ENCODE measurements around the gene RAB27B.
"Not testable (repeated sequence)": the region's sequence is repeated elsewhere in the genome, so short reads cannot be mapped to it uniquely, and the experiment has no call there.

Gene RAB27B

DNA sequence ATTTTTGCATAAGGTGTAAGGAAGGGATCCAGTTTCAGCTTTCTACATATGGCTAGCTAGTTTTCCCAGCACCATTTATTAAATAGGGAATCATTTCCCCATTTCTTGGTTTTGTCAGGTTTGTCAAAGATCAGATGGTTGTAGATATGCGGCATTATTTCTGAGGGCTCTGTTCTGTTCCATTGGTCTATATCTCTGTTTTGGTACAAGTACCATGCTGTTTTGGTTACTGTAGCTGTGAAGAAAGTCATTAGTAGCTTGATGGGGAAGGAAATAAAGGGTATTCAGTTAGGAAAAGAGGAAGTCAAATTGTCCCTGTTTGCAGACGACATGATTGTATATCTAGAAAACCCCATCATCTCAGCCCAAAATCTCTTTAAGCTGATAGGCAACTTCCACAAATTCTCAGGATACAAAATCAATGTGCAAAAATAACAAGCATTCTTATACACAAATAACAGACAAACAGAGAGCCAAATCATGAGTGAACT, 7.4 kb upstream of the RAB27B start:
- DNase-seq = not testable (repeated sequence)

DNA sequence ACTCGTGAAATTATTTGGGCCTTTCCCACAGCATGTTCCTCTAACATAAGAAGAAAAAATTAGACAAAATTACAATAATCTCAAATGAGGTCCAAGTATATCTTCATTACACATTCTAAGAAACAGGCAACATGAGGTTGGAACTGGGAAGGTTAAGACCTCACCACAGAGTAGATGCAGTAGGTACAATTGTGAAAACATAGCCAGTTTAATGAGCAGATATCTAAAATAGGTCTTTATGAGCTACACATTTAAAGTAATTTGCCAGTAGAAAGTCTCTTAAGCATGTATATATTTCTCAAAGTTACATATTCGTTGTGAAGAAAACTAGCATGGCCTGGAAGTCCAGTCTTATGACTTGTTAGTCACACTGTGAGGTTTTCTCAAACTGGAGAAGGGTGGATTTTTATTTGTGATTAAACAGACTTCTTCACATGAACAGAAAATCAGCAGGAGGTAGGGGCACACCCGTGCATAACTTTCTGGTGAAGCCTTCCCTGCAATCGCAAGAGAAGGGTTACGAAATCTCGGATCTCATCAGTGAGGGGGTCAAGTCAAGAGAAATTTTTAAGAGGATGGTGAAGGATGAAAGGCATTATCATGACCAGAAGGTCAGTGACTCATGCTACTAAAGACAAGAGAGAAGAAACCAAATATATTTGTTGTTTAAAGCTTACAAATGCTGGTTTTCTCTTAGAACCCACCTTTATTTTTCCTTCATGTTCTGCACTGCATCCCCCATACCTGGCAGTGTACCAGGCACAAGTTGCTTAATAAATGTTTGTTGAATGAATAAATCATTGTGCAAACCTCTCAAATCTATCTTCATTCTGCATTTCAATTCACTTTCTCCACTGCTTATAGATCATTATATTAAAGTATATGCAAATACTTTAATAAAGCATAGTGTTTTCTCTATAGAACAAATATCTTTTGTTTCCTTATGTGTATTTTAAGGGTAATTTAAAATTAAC, 5.1 kb upstream of the RAB27B start:
- no peak for DNase-seq

DNA sequence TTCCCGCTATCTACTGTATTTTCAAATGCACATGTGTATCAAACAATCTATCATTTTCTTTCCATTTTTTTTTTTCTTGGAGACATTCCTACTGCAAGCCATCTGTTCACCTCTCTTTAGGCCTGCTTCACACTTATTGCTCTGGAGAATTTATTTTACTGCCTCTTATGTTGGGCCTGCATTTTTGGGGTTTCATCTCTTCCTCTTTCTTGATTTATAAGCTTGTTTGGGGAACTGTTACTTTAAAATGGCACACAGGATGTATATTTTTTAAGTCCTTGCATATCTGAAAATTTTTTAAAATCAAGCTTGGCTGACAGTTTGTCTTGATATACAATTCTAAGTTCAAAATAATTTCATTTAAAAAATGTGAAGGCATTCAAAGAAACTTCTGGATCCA, 3.5 kb upstream of the RAB27B start:
- DNase-seq = no peak

DNA sequence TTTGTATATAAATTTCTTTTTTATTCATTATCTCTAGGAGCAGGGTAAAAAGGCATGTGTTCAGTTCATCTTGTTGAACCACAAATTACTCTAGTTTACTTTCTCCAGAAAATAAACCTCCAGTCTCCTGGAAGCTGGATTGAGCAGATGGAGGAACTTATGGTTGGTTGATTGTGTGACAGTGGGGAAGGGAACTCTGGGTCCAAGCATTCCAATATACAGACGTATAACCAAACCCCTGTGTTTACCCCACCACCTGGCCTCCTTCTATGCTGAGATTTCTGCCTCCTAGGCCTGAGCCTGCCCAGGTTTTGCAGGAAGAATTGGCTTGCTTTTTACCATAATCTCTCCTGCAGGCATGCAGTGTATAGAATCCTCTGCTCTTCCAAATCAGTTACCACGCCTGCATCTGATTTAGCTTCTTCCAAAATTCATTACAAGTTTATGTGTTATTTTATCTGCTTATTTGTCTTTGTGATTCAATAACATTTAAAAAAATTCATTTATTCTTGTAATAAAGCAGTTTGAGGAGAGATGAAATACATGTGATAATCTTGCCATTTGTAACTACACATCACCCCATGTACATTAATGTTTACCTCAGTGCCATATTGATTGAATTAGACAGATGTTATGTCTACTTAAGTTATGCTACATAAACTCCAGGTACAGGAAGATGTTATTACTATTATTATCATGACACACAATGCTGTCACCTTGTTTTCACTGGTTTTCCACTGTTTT, 2.5 kb upstream of the RAB27B start:
- no peak for DNase-seq

DNA sequence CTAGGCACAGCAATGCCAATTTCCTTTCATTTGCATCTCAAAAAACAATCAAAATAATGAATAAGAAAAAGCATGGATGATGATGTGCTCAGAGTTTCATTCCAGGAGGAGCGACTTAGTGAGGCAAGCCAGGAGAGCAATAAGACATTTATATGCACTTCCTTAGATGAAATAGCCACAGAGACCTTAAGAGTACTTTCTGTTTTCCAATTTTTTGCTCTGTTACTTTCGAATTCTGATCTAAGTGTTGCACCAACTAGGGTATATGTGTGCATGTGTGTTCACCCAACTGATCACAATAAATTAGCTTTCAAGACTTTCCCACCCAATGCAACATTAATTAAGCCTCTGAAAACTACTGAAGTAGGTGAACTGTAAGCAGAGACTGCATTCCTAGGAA, 709 bp downstream of the RAB27B start:
- DNase-seq = no peak

DNA sequence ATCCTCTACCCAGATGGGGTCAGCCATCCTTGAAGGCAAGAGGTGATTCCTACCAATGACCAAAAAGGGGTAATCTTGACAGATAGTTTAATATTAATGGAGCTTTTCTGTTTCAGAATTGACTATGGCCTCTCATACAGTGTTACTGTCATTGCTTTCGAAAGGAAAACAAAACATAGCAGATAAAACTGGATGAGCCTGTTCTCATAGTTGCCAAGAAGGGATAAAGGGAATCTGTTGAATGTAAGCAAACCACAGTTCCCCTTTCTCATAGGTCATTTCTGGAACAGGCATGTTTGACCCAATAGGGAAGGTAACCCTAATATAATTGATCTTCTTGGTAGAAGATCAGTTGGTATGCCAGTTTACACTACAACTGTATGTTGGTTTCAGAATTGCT, 1.6 kb downstream of the RAB27B start:
- no peak for DNase-seq

DNA sequence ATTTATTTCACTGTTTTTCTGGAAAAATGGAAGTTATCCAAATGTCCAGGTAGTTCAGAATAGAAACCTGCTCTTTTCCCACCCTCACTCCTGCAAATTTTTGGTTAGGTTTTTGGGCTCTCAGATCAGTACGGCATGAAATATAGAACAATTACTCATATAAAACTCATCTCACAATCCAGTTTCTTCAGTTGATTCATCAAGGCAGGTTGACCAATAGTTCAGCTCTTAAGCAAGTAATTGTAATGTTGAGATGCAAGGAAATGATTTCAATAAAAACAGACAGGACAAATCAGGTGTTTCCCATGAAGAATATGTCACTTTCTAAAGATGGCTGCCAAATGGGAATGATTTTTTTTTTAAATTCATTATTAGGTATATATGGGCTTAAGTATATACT, 2.0 kb downstream of the RAB27B start:
- no peak for DNase-seq

DNA sequence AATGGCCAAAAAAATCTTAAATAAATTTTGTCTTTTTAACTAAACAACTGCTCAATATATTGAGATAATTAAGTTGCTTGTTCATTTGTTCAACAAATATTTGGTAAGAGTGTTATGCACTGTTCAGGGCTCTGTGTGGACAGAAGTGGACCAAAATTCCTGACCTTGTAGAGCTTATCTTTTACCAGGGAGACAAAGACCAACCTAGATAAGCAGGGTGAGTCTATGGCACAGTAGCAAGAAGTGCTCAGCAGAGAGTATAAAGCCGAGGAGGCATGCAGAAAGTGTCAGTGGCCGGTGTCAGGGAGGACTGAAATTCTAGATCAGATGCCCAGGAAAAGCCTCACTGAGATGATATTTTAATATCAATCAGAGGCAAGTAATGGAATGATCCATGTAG, 2.6 kb downstream of the RAB27B start:
- DNase-seq = no peak

DNA sequence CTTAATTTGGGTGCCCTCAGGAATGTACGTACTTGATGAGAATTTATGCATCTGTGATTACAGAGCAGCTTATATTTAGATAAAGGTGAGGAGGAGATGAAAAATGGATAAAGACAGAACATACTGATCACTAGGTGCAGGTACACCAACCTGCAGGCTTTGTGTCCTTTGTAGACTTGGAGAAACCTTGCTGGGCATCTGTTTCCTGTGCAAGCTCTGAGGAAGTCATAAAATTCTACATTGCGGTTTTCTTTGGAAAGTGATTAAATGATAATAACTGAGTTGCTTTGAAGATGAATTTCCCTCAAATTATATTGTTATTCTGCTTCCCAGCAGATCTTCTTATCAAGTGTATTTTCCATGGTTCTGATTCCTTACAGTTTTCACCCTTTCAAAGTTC, 7.7 kb downstream of the RAB27B start:
- no peak for DNase-seq

DNA sequence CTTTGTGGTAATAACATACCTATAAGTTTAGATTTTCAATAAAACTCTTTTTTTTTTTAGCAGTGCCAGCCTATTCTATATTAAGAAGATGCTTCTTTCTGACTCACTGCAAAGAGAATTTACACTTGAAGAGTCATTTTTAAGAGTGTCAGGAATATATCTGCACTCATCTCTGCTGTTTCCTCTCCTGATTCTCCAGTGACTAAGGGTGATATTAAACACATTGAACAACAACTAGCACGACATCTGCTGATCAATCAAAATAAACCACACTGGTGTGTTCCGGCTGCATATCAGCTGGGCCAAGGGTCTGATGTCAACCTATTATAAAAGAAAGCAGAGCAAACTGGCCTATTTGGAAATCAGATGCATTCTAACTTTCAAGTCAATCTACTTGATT, 15.0 kb downstream of the RAB27B start:
- DNase-seq = no peak

DNA sequence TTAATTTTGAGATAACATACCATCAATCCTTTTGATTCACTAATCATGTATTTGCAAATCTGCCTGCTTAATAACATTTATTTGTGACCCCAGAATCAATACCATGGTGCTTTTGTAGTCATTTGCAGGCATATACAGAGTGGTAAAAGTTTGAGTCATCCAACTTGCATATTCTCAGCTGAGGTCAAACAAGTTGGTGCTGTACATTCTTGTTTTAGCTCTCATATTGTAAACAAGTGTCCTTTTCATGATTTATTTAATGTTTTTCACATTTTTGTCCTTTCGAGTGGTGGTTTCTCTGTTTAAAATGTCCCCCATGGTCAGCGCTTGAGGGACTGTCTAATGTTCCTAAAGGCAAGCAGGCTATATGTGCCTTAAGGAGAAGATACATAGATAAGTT, 17.5 kb downstream of the RAB27B start:
- DNase-seq = no peak

DNA sequence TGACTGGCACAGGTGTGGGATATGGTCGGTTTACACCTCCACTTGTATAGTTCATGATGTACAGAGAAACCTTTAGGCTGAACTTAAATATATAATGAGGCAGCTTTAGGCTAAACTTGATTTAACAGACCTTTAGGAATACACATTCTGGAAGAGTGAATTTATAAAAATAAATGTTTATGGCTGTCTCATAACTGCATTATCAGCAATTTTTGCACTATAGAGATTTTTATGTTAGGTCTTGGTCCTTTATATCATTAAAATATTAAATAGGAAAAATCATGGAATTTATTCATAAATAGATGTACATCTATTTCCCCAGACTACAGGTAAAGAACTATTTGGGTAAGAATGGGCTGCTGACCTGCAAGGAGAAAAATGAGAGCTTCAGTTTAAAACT, 19.8 kb downstream of the RAB27B start:
- DNase-seq = no peak

DNA sequence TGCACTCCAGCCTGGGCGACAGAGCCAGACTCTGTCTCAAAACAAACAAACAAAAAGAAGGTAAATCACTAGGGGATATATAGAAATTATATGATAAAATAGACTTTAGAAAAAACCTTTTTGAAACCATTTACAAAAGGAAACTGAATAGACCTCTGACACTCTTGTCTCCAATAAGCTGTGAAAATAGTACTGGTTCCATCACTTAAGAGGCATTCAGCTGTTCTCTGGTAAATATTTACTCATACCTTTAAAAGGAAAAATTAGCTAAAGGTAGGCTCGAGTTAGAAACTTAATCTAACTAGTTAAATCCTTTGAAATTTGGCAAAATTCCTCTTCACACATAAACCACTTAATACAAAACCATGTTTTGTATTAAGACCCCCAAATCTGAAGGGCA, 21.4 kb downstream of the RAB27B start:
- no peak for DNase-seq

DNA sequence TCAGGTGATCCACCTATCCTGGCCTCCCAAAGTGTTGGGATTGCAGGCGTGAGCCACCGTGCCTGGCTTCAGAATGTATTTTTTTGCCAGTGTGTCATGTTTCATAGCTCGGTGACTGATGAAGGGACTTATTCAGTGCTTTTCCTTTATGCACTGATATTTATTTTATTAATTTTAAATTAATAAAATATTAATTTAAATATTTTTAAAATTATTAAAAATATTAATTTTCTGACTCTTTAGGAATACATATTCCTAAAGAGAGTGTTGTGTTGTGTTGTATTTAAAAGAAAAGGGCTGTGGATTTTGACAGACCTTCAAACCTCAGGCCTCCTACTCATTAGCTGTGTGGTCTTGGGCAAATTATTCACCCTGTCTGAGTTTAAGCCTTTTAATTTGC, 22.3 kb downstream of the RAB27B start:
- DNase-seq = no peak

DNA sequence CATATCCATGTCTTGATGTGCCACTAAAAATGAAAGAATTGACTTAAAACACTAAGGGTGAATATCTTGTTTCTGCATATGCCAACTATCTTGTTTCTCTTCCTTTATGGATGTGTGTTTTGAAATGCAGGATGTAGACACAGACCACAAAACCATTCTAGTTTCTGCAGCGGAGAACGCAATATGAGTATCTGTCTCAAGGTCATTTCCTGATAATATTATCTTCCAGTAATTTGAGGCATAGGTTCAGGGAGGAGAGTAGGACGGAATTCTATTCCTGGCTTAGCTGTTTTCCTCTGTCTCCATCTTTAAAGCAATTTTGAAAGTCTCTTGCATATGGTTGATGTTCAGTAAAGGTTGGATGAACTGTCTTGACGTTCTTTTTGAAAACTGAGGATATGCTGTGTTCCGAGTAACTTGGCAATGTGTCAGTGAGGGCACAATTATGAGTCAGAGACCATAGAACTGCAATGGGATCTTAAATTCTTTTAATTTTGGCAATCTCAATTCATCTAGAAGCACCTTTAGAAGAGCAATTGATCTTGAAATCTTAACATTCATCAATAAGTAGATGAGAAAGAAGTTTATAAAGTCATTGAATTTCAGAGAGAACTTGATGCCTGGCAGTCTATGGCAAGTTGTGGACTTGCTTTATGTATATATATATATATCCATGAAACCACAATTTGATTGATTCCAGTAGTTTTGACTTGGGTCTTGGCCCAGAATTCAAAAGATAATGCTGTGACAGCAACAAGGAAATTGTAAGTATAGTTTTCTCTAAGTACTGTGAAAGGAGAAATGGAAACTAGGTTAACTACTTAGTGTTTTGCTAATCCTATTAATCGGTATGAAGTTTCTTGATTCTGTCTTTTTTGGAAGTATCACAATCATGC, 24.8 kb downstream of the RAB27B start:
- no peak for DNase-seq

DNA sequence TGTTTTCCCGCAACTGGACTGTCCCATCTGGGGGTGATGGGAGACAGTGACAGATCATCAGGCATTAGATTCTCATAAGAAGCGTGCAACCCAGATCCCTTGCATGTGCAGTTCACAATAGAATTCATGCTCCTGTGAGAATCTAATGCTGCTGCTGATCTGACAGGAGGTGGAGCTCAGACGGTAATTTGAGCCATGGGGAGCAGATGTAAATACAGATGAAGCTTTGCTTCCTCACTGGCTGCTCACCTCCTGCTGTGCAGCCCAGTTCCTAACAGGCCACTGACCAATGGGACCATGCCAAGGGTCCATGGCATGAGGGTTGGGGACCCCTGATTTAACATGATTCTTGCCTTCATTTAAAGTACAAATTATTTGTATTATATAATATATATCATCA, 26.8 kb downstream of the RAB27B start:
- DNase-seq = not testable (repeated sequence)

DNA sequence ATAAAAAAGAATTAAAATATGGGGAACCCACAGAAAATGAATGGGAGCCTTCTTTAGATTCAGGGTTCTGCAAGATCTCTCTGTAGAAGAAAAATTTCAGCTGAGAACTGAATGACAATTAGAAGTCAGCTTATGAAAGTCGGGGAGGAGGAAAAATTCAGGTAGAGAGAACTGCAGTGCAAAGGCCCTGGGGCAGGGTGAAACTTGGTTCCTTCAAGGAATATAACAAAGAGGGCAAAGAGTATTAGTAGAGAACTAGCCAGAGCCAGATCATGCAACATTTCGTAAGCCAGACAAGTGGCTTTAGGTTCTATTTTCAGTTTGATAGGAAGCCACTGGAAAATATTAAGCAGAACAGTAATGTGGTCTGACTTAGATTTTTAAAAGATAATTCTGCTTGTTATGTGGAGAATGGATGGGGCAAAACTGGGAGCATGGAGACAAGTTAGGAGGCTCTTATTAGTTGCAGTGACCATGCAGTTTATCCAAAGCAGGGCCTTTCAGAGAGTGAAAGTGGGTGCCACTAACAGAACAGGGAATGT, 27.9 kb downstream of the RAB27B start:
- DNase-seq = no peak

DNA sequence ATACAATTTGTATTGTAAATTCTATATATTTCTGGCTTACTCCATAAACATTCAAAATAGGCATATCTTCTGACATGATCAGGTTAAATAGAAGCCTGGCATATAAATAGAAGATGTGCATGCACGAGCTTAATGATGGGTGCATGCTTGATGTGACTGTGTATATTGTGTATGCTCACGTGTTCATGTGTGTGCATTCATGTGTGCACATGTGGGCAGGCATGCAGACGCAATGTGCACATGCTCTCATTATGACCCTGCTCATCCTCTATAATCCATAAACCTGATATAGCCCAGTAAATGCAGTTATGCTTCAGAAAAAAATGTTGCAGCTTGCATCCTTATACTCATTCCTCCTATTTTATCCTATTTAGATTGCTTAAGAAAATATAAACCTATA, 29.2 kb downstream of the RAB27B start:
- DNase-seq = no peak

DNA sequence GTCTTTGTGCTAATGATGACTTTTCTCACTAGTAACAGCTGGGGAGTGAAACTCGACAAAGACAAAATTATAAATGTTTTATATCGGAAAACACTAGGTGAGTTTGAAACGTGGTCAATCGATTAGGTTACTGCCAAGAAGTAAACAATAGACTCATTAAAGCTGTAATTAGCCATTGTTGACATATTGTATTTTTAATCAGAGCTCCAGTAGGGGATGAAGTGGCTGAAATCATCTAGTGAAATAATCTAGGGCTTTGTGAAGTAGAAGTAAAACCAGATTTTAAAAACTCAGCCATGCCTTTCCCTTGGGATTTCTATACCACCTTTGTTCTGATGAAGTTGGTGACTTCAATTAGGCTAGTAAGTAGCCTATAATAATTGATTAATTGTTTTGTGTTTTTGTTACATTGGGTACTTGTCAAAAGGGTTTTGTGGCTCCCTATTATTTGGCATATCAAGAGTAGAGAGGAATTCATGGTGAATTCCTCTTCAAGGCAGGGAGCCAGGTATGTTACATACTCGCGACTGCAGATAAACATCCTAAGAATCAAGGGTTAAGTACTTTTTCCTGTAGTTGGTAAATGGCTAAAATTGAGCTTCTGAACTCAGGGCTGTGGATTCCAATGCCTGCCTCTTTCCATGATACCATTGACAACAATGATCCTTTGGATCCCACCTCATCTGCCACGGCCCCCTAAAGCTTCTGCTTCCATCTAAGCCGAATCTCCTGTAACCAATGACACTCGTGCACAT, 31.6 kb downstream of the RAB27B start:
- no peak for DNase-seq

DNA sequence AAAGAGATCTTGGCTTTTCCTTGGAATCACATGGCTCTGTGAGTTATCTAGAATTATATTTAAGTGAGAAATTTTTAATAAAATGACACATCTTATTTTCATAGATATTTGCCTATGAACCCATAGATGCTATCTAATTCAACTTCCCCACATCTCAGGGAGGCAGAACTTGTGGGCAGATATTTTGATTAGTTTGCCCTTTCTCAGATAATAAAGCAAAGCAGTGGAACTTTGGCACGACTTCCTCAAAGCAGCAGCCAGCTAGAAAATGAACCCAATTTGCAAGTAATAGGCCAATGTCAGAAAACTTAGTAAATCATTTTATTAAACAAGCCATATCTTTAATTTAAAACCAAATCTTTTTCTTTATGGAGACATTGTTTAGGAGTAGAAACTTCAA, 32.7 kb downstream of the RAB27B start:
- DNase-seq = no peak

DNA sequence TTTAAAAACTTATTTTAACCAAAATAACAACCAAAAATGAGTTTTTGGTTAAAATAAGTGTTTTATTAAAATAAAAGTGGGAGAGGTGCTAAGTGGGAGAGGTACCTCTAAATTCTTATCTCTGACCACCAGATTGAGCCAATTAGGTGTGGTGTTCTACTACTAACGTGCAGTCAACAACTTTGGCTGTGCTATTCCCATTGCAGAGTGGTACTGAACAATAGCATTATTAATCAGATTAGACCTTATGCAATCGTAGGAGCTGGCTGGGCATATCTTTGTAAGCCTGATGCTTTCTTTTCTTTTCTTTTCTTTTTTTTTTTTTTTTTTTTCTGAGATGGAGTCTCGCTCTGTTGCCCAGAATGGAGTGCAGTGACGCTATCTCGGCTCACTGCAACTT, 38.9 kb downstream of the RAB27B start:
- no peak for DNase-seq

DNA sequence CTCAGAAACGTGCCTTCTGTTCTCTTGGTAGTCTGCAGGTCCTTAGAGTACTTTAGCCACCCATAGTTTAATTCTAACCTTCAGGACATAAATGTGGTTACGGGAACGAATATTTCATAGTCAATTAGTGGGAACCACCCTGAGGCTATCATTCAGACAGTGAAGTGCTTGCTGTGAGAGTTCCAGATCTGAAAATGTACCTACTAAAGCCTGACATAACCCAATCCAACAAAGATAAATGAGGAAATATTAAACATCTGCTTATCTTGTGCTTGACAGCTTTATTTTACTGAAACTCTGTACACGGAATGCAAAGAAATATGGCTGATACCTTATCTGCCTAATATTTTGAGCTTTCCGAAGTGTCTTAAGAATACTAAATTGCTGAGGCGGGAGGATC, 43.0 kb downstream of the RAB27B start:
- no peak for DNase-seq
